MM.1S (cell line): ENCODE data around the gene VGLL3.

Source experiments
- DNase-seq: peaks from one replicate; pipeline ENCODE4 v3.0.0-alpha.2; 2015
- H2AFZ ChIP-seq: fragments of 300-600 bp; sonication (generic); 2 replicates; pipeline ENCODE4 v1.6.0; 2016; ENCODE audit warnings: antibody characterized with exemption, low read length
- H3F3A ChIP-seq: fragments of 300-600 bp; sonication (generic); 2 replicates; pipeline ENCODE4 v1.6.1; 2016; ENCODE audit warnings: mild to moderate bottlenecking, antibody characterized with exemption, low read length, moderate library complexity, mixed read lengths; ENCODE audit not compliant: insufficient read depth
- H3K27ac ChIP-seq: fragments of 300-600 bp; sonication (generic); 2 replicates; pipeline ENCODE4 v1.5.1; 2016; ENCODE audit warnings: mild to moderate bottlenecking, low read length
- H3K27me3 ChIP-seq: fragments of 300-600 bp; sonication (generic); replicated peaks from 2 replicates; pipeline ENCODE4 v1.6.0; 2016; ENCODE audit warnings: low read length; ENCODE audit not compliant: insufficient read depth
- H3K36me3 ChIP-seq: fragments of 300-600 bp; sonication (generic); replicated peaks from 2 replicates; pipeline ENCODE4 v1.6.1; 2016; ENCODE audit warnings: mild to moderate bottlenecking, low read length, mixed read lengths; ENCODE audit not compliant: insufficient read depth
- H3K4me1 ChIP-seq: fragments of 300-600 bp; sonication (generic); 2 replicates; pipeline ENCODE4 v1.6.1; 2016; ENCODE audit warnings: low read length, mixed read lengths
- H3K4me2 ChIP-seq: fragments of 300-600 bp; sonication (generic); 2 replicates; pipeline ENCODE4 v1.6.0; 2016; ENCODE audit warnings: low read depth, low read length
- H3K4me3 ChIP-seq: fragments of 300-600 bp; sonication (generic); 2 replicates; pipeline ENCODE4 v1.5.1; 2016; ENCODE audit warnings: low read length, mixed read lengths
- H3K79me2 ChIP-seq: fragments of 300-600 bp; sonication (generic); 2 replicates; pipeline ENCODE4 v1.6.1; 2016; ENCODE audit warnings: mixed run types, low read length, mixed read lengths
- H3K9ac ChIP-seq: fragments of 300-600 bp; sonication (generic); 2 replicates; pipeline ENCODE4 v1.6.1; 2016; ENCODE audit warnings: low read length, mixed read lengths
- H3K9me2 ChIP-seq: fragments of 300-600 bp; sonication (generic); replicated peaks from 2 replicates; pipeline ENCODE4 v1.6.1; 2016; ENCODE audit warnings: mild to moderate bottlenecking, low read length, mixed read lengths; ENCODE audit not compliant: insufficient read depth
- H3K9me3 ChIP-seq: fragments of 300-600 bp; sonication (generic); replicated peaks from 2 replicates; pipeline ENCODE4 v1.6.1; 2016; ENCODE audit warnings: mild to moderate bottlenecking, low read length, mixed read lengths; ENCODE audit not compliant: insufficient read depth
- H4K20me1 ChIP-seq: fragments of 300-600 bp; sonication (generic); 2 replicates; pipeline ENCODE4 v1.6.1; 2016; ENCODE audit warnings: mild to moderate bottlenecking, low read length, moderate library complexity, mixed read lengths; ENCODE audit not compliant: insufficient read depth
- CTCF ChIP-seq: fragments of 300-600 bp; sonication (generic); IDR thresholded peaks from 2 replicates; pipeline ENCODE4 v1.5.1; 2016; ENCODE audit warnings: antibody characterized with exemption, low read length, mixed read lengths
- EZH2 ChIP-seq: fragments of 300-600 bp; sonication (generic); optimal IDR thresholded peaks from 2 replicates; pipeline ENCODE3; 2017; ENCODE audit warnings: low read depth, mild to moderate bottlenecking, antibody characterized with exemption, low read length, mixed read lengths
- EZH2phosphoT487 ChIP-seq: fragments of 300-600 bp; sonication (generic); IDR thresholded peaks from 2 replicates; pipeline ENCODE4 v1.6.1; 2018; ENCODE audit warnings: antibody characterized with exemption, low read length

Gene VGLL3

GRCh38 chr3:86913160-86913559, 77.8 kb downstream of the VGLL3 start:
- no peaks in the 10 kb centered on the region for H3K79me2 ChIP-seq
- no peak overlapping the region for H3K4me3 ChIP-seq
- no peaks in the 10 kb centered on the region for H3K9me3 ChIP-seq
- DNase-seq = no peak
- no peaks in the 10 kb centered on the region for H3K27me3 ChIP-seq
- no peaks in the 10 kb centered on the region for H3K4me1 ChIP-seq
- H4K20me1 ChIP-seq = no peaks in the 10 kb centered on the region
- TF ChIP-seq EZH2phosphoT487 = no peak
- TF ChIP-seq CTCF = no peak
- no peak for TF ChIP-seq EZH2
- no peaks in the 10 kb centered on the region for H3K36me3 ChIP-seq
- no peak overlapping the region for H3K27ac ChIP-seq
- H3K4me2 ChIP-seq = no peak overlapping the region
- no peaks in the 10 kb centered on the region for H3K9me2 ChIP-seq
- no peaks in the 10 kb centered on the region for H3F3A ChIP-seq
- H3K9ac ChIP-seq = no peak overlapping the region
- no peak overlapping the region for H2AFZ ChIP-seq

- Histone ChIP-seq H3K4me3 (no peak overlapping the region), H3K9me2 (no peaks in the 10 kb centered on the region), H3F3A (no peaks in the 10 kb centered on the region), H3K9me3 (no peaks in the 10 kb centered on the region), H3K27me3 (no peaks in the 10 kb centered on the region), H3K4me1 (no peaks in the 10 kb centered on the region), H3K79me2 (no peaks in the 10 kb centered on the region), H4K20me1 (no peaks in the 10 kb centered on the region), H3K9ac (no peak overlapping the region), H3K36me3 (no peaks in the 10 kb centered on the region), H3K27ac (no peak overlapping the region), H3K4me2 (no peak overlapping the region), H2AFZ (no peak overlapping the region)
- DNase-seq = no peak
- TF ChIP-seq CTCF (no peak), EZH2 (no peak), EZH2phosphoT487 (no peak)
Observed at GRCh38 chr3:86895202-86895601, 95.7 kb downstream of the VGLL3 start.

GRCh38 chr3:86890741-86891396, 100.1 kb downstream of the VGLL3 start:
- no peaks in the 10 kb centered on the region for H3K79me2 ChIP-seq
- no peak for TF ChIP-seq EZH2phosphoT487
- H3K36me3 ChIP-seq = no peaks in the 10 kb centered on the region
- H2AFZ ChIP-seq = no peak overlapping the region
- no peak overlapping the region for H3K4me2 ChIP-seq
- no peaks in the 10 kb centered on the region for H3K9me3 ChIP-seq
- H3K27ac ChIP-seq = no peak overlapping the region
- H3K27me3 ChIP-seq = no peaks in the 10 kb centered on the region
- no peak overlapping the region for H3K4me3 ChIP-seq
- H4K20me1 ChIP-seq = no peaks in the 10 kb centered on the region
- H3K9me2 ChIP-seq = no peaks in the 10 kb centered on the region
- no peaks in the 10 kb centered on the region for H3F3A ChIP-seq
- H3K4me1 ChIP-seq = no peaks in the 10 kb centered on the region
- H3K9ac ChIP-seq = no peak overlapping the region
- no peak for DNase-seq
